ENCODE measurements around the gene SIM2.

The SIM2 gene

GRCh38 chr21:36700971-36701755, 2.2 kb downstream of the SIM2 start:
- no peak for DNase-seq

- no peak for DNase-seq
These were observed 3.1 kb downstream of the SIM2 start for GRCh38 chr21:36701756-36702621.

DNA sequence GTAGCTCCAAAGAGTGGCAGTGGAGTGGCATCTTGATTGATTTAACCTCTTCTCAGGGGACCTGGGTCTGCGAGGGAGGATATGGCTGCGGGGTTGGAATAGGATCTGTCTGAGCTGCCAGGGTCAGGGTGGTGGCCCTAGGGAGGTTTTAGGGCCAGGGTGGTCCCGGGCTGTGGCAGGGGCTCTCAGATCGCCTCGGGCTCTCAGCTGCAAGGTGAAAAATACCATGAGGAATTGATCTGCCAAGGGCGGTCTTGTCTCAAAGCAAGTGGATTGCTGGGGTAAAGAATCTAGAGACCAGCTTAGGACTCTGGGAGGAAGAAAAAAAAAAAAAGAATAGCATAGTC, 3.7 kb downstream of the SIM2 start:
- DNase-seq, result no peak

- DNase-seq, result no peak
These were observed 4.2 kb downstream of the SIM2 start for GRCh38 chr21:36703123-36703522.

DNA sequence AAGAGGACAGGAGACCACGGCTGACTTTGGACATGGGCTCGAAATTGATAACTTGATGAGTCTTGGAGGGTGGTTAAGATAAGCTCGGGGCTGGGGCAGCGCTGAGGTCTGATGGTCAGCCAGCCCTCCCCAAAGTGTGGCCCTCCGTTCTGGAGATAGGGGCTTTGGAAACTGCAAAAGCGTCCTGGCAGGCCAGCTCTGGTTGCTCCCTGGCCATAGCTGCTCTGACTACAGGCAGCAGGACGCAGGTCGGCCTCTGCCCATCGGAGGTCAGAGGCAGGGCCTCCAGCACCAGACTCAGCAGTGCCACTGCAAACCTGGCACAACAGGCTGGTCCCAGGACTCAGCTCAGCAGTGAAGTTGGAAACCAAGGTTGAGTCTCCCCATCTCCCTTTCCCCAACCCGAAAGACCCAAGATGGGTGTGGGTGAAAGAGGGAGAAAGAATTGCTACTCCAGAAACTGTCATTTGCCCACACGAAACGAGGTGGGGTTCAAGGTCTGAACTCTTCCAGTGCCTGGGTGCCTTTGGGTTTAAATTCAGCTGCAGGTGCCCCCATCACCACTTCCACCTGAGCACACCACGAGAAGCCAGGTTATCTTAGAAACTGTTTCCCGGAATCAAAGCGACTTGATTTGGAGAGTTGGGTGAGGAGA, 4.8 kb downstream of the SIM2 start:
- no peak for DNase-seq

DNA sequence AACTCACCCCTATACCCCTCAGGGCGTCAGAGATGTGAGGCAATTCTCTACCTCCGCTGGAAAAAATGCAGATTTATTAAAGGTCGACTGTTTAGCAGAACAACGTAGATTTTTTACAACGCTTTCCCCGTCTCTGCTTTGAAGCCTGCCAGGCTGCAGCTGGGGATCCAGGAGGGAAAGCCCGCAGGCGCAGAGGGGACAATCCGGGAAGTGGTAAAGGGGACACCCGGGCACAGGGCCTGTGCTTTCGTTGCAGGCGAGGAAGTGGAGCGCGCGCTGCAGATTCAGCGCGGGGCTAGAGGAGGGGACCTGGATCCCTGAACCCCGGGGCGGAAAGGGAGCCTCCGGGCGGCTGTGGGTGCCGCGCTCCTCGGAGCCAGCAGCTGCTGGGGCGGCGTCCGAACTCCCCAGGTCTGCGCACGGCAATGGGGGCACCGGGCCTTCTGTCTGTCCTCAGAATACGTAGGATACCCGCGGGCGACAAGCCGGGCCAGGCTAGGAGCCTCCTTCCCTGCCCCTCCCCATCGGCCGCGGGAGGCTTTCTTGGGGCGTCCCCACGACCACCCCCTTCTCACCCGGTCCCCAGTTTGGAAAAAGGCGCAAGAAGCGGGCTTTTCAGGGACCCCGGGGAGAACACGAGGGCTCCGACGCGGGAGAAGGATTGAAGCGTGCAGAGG, 5.5 kb downstream of the SIM2 start:
- no peak for DNase-seq

GRCh38 chr21:36704958-36705678, 6.2 kb downstream of the SIM2 start:
- DNase-seq, result no peak

- no peak for DNase-seq
These were observed 7.0 kb downstream of the SIM2 start for GRCh38 chr21:36705679-36706481.

GRCh38 chr21:36706482-36706852, 7.6 kb downstream of the SIM2 start:
- DNase-seq, result no peak

- no peak for DNase-seq
These were observed 8.2 kb downstream of the SIM2 start for GRCh38 chr21:36706951-36707762.

DNA sequence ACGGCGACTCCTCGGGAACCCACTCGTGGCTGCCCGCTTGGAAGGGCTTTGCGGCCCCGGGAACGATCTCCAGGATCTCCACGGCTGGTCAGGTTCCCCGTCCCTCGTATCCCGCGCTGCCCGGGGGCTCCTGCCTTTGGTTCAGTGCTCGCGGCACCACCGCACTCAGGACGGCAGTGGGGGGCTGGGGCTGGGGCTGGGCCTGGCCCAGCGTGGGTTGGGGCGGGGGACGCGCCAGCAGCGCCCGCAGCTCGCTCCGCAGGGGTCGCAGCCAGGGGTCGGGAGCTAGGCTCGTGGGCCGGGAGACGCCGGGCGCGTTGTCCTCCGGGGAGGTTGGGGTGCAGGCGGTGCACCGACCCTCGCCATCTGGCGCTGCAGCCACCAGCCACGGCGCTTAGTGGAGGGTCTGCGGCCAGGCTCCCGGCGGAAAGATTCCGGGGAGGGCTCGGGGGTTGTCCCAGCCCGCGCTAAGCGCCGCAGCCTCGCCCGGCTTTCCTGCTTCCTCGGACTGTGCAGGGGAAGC, 8.9 kb downstream of the SIM2 start:
- DNase-seq, result no peak

DNA sequence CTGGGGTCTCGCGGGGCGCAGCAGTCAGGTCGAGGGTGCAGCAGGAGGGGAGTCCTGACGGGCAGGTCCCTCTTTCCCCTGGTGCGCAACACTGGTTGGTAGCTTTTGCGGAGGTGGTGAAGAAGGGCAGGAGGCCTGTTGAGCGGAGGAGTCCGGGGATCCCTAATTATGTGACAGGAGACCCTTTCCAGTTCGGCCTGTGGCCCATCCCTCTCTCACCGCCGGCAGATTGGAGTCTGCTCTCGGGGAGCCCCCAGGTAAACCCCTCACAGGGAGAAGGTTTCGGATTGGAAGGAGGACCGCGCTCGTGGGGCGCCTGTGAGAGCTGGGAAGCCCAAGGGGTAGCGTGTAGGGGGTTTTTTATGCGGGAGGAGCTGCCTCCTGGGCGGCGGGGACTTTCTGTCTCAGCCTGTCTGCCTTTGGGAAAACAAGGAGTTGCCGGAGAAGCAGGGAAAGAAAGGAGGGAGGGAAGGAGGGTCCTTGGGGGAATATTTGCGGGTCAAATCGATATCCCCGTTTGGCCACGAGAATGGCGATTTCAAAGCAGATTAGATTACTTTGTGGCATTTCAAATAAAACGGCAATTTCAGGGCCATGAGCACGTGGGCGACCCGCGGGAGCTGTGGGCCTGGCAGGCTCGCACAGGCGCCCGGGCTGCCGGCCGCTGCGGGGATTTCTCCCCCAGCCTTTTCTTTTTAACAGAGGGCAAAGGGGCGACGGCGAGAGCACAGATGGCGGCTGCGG, 9.5 kb downstream of the SIM2 start:
- DNase-seq, result no peak

- DNase-seq, result no peak
These were observed 10.3 kb downstream of the SIM2 start for GRCh38 chr21:36709030-36709867.

GRCh38 chr21:36709868-36710728, 11.2 kb downstream of the SIM2 start:
- DNase-seq, result no peak

GRCh38 chr21:36710729-36711048, 11.8 kb downstream of the SIM2 start:
- no peak for DNase-seq

- DNase-seq, result no peak
These were observed 14.8 kb downstream of the SIM2 start for GRCh38 chr21:36713746-36714145.

GRCh38 chr21:36716387-36716786, 17.5 kb downstream of the SIM2 start:
- no peak for DNase-seq

DNA sequence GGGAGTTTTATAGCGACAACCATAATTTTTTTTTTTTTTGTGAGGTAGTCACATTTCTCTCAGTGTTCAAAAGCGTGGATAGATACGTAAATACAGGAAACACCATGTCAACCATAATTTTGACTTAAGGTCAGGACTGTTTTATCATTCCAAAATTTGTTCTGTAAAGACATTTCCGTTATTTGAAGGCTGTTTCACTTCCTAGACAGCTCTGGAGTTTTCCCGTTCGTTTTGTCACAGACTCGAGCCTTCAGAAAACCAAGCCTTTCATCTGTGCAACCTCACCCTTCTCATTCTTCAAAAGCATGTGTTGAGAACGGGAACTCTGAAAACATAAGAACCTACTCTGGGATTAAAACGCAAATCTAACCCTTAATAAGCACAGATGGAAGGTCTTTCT, 17.9 kb downstream of the SIM2 start:
- DNase-seq, result no peak
